ENCODE results near the gene SYT15B. TPM values are rescaled to one million over a fixed set of nuclear protein-coding genes. Genes with fewer than 3 reads are reported as not detected.
"Not testable (repeated sequence)": the region's sequence is repeated elsewhere in the genome, so short reads cannot be mapped to it uniquely, and the experiment has no call there.

The SYT15B gene
- polyA plus RNA-seq (2013, experiment 1 of 2; ENCODE audit: insufficient read length) = 2.8 TPM
- 6.9 TPM for polyA plus RNA-seq (2013, experiment 2 of 2; ENCODE audit: insufficient read length)

GRCh38 chr10:47763554-47764175 is at the start of gene SYT15B:
Gene SYT15B (minus strand): TSS chr10:47763592. CDS start chr10:47762640, 952 bp downstream.
- DNase-seq = not testable (repeated sequence)

GRCh38 chr10:47779590-47779989 is 16.2 kb upstream of the SYT15B start:
- not testable (repeated sequence) for DNase-seq

GRCh38 chr10:47775361-47776231 is 12.2 kb upstream of the SYT15B start:
- DNase-seq = peak; percentile 57

- not testable (repeated sequence) for DNase-seq
Observed at GRCh38 chr10:47770745-47771144, 7.4 kb upstream of the SYT15B start.

- DNase-seq = not testable (repeated sequence)
Observed at GRCh38 chr10:47768578-47769115, 5.3 kb upstream of the SYT15B start.

- DNase-seq = peak; percentile 74
Observed at GRCh38 chr10:47768085-47768484, 4.7 kb upstream of the SYT15B start.

DNA sequence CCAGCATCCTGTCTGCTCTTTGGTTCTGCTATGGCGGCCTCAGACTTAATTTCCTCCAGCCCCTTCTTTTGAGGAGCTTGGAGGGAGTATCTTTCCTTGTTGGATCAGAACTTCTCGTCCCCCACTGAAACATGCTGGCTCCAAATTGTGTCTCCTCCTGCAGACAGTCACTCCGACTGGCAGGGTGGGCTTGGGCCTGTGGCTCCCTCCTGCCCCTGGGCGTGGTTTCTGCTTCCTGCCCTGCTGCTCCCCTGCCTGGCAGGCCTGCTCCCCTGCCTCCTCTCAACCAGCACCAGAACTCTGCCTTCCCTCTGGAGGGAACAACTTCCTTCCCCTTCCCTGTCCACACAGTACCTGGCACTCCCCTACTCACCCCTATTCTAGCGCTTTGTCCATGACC is 3.8 kb upstream of the SYT15B start:
- DNase-seq = not testable (repeated sequence)

DNA sequence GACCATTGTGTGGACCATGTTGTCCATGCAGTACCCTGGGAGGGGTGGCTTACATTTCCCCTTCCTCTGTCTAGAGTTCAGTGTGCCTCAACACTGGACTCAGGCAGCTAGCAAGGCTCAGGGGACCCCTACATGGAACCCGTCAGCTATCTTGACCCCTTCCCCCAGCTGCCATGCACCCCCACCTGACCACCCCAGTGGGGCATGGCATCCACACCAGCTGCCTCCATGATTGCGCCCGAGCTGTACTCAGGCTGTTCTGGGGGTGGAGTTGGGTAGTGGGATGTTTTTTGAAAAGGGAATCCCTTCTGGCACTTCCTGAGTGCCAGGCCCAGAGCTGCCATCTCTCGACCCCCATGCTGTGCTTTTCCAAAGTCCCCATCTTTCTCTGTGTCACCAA is 1.8 kb upstream of the SYT15B start:
- not testable (repeated sequence) for DNase-seq

- peak; percentile 0 for DNase-seq
Observed at GRCh38 chr10:47762674-47763553, 478 bp downstream of the SYT15B start.

DNA sequence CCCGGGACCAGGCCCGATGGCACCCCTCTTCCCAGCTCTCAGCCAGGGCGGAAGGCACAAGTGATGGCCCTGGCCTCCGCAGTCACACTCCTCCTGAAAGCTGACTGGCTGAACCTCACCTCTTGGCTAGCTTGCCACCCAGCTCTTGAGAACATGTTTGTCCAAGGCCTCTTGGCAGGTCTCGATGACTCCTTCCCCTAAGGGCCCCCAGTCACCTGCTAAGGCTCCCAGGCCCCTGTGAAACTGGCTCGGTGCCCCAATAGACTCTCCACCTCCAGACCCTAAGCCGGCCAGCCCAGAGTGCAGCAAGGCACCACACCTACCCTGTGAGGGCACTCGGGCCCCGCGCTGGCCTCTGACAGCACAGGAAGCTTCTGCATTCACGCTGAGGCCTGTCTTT is 4.5 kb downstream of the SYT15B start:
- DNase-seq = not testable (repeated sequence)

DNA sequence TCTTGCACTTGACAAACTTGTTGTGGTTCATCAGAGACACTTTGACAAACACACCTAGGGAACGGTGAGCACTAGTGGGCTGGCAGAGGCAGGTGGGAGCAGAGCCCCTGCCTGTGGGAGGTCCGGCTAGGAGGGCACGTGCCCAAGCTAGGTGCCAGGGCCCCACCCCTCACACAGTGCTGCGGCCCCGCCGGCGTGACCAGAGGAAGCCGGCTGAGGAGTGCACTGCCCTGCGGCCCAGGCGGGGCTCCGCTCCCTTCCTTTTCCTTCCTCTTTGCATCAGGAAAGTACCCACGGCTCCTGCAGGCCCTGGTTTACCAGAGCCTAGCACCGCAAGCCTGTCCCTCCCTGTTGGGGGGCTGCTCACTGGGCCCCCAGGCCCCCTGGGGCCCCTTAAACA is 7.2 kb downstream of the SYT15B start:
- DNase-seq = not testable (repeated sequence)

GRCh38 chr10:47753871-47754270 is 9.5 kb downstream of the SYT15B start:
- DNase-seq = not testable (repeated sequence)

- DNase-seq = not testable (repeated sequence)
Observed at GRCh38 chr10:47753176-47753575, 10.2 kb downstream of the SYT15B start.

- DNase-seq = not testable (repeated sequence)
Observed at GRCh38 chr10:47751821-47752220, 11.6 kb downstream of the SYT15B start.

DNA sequence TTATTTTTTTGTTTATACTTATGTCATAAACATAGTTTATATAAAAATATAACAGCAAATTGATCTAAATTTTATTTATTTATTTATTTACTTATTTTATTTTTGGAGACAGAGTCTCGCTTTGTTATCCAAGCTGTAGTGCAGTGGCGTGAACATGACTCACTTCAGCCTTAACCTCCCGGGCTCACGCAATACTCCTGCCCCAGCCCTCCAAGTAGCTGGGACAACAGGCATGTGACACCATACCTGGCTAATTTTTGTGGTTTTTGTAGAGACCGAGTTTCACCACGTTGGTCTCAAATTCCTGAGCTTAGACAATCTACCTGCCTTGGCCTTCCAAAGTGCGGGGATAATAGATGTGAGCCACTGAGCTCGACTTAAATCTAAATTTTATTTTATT is 13.0 kb downstream of the SYT15B start:
- not testable (repeated sequence) for DNase-seq

DNA sequence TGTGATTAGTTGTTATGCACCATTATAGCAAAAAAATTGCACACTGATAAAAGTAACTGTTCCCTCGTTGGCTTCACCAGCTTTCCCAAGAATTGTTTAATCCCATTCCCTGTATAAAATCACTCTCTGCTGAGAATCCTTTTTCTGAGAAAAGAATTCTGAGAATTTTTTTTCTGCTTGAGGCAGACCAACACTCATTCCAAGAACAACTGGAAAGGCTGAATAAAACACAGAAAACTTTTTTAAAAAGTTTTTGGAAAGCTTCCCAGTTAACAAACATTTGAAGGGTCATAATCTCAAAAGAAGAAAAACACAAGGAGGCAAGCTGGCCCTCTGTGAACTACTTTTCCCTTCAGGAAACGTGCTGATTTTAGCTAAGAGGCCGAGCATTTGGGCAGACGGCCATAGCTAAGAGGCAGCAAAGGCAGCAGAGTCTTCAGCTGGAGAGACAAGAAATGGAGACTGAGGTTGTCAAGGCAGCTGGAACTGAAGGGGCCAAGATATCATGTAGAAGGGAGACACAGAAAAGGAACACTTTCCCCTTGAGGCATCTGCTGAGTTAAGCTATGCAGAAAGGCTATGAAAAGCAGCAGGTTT is 16.5 kb downstream of the SYT15B start:
- DNase-seq = peak; percentile 29

GRCh38 chr10:47744881-47745280 is 18.5 kb downstream of the SYT15B start:
- not testable (repeated sequence) for DNase-seq

DNA sequence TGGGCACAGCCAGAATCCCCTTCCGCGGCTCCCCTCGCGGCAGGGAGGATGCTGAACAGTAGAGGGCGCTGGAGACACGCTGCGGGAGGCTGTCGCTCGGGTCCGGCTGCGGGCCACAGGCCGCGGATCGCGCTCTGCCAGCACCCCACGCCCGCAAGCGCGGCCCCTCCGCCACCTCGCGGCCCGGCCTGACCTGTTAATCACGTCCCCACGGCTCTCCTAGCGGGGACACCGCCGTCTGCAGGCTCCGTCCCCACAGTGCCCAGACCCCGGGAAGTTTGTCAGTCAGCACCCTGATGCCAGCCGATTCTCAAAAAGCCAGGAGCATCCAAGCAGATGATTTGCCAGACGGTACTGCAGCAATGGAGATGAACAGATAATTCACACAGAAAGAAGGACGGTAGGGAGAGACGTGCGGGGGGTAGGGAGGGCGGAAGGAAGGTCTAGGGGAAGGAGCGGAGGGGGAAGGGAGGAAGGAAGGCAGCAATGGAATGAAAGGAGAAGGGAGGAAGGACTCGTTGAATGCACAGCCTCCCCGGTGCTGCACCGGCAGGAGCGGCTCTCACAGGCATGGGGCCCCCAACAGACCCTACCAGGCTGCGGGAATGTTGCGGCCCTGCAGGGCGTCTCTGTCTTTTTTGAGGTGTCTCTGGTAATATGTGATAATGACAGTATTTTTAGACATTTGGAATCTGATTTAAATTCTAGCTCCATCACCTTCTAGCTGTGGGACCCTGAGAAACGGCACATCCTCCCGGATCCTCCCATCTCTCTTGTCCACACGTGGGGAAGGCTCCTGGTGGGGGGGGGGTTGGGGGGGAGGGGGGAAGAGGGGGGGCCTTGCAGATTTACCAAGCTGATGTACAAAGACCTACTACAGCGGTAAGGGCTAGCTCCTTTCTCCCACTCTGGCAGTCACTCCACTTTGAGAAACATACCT is 19.5 kb downstream of the SYT15B start:
- DNase-seq = peak; percentile 15

- DNase-seq = not testable (repeated sequence)
Observed at GRCh38 chr10:47740868-47741267, 22.5 kb downstream of the SYT15B start.

GRCh38 chr10:47730911-47731310 is 32.5 kb downstream of the SYT15B start:
- not testable (repeated sequence) for DNase-seq

- not testable (repeated sequence) for DNase-seq
Observed at GRCh38 chr10:47725740-47726139, 37.7 kb downstream of the SYT15B start.

All from fibroblast of skin of back (primary cell).